GM21786 (cell line): Measurements from ENCODE around the gene SPOCD1.
A peak's percentile ranks its signal among the peaks of the same experiment; 100 is the strongest.

Experiments
- ATAC-seq: cut with Tn5 transposase; IDR thresholded peaks from one replicate; pipeline ENCODE4 v1.9.1; 2021; ENCODE audit not compliant: unreplicated experiment

SPOCD1 gene

DNA sequence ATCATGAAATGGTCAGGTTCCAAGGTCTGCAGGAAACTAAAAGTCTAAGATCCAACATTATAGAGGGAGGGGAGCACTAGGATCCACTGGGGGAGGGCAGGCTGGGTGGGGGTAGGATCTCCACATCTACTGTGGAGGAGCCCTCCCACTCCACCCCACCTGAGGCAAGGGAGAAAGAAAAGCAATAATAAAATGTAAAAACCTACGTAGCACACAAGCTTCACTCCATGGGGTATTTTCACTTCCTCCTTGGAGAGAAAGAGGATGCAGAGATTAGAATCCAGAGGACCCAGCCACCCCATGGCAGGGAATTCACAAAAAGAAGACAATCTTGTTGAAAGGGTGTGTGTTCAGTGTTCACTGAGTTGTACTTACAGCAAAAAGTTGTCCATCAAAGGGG, 14.4 kb downstream of the SPOCD1 start:
- no peak for ATAC-seq

DNA sequence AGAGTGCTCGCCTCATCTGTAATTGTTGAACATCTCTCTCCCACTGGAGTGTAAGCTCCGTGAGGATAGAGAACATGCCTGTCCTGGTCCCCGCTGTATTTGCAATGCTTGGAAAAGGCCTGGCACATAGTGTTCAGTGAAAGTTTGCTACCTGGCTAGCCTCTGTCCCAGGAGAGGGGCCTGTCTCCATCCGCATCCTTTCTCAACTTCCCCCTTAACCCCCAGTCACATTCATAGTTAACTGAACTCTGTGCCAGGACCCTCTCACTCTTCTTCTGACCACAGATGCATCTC, 15.2 kb downstream of the SPOCD1 start:
- no peak for ATAC-seq

DNA sequence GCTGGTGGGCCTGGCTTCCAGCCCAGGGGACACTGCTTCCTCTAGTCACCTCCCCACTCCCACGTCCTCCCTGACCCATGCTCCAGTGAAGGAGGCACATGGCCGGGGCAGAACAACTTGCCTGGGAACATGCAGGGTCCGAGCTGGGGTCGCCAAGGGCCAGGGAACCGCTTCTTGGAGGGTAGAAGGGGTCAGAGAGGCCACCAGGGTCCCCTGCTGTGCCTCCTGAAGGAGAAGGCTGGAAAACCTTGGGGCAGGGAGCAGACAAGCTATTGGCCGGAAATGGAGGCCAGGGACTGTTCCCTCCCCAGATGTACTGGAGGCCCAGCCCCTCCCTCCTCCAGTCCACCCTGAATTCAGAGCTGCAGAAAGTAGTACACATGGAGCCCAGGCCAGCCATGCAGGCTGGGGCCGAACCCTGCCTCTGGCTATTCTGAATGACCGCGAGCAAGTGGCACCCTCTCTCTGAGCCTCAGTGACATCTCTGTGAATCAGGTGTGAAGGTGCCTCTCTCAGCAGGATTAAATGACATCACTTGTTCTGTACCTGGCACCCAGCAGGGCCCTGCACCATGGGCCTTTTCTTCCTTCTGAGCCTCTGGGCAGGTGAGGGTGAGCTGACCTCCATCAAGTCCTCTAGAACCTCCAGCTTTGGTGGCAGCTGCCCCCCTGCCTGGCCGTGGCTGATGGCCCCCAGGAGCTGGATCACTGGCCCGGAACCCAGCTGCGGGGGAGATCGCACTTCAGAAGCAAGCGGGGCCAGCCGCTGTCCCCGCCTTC, 15.7 kb downstream of the SPOCD1 start:
- no peak for ATAC-seq

- no peak for ATAC-seq
Observed at GRCh38 chr1:31799196-31799894, 16.5 kb downstream of the SPOCD1 start.

DNA sequence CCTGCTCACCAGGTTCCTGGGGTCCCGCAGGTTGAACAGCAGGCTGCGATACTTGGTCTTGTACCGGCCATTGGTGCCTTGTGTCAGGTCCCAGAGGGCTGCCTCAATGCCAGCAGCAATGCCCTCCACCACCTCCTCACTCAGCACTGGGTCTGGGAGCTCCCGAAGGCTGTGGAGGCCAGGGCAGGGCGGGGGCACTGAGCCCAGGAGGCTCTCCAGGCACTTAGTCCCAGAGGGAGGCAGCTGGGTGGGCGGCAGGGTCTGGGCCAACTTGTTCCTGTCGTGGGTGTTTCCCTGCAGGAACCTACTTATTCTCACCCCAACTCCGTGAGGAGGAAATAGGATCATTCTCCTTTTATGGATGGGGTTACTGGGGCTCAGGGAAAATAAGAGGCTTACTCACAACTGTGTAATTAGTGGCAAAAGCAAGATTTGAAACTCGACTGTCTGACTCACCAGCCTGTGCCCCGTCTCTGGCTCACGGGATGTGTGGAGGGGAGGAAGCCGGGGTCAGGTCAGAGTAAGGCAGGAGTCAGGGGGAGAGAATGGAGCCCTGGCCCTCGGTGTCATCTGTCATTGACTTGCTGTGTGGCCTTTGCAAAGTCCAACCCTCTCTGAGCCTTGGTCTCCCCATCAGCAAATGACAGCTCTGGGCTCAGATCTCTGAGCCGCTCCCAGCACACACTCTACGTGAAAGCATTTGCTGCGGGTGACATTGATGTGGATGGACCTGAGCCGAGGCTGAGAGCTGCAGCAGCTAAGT, 17.2 kb downstream of the SPOCD1 start:
- no peak for ATAC-seq

- ATAC-seq = no peak
Observed at GRCh38 chr1:31798086-31798432, 17.8 kb downstream of the SPOCD1 start.

DNA sequence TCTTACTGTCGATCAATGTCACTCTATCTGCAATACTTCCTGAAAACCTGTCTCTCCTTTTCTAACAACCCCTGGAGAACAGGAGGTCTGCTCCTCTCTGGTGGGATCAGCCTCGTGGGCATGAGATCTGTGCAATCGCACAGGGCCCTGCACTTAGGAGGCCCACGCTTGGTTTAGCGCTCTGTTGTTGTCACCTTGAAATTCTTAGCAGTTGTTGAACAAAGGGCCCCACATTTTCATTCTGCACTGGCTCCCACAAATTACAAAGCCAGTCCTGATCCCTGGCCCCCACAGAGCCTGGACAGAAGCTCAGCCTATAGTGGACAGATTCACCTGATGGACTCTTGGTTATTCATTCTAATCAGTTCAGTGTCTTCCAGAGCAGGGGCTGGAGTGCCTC, 18.6 kb downstream of the SPOCD1 start:
- ATAC-seq = no peak

GRCh38 chr1:31796707-31797106, 19.1 kb downstream of the SPOCD1 start:
- no peak for ATAC-seq

GRCh38 chr1:31795801-31796621, 19.8 kb downstream of the SPOCD1 start:
- no peak for ATAC-seq

GRCh38 chr1:31795096-31795675, 20.6 kb downstream of the SPOCD1 start:
- ATAC-seq = no peak

GRCh38 chr1:31793586-31794285, 22.1 kb downstream of the SPOCD1 start:
- ATAC-seq = no peak

GRCh38 chr1:31793086-31793485, 22.7 kb downstream of the SPOCD1 start:
- no peak for ATAC-seq

DNA sequence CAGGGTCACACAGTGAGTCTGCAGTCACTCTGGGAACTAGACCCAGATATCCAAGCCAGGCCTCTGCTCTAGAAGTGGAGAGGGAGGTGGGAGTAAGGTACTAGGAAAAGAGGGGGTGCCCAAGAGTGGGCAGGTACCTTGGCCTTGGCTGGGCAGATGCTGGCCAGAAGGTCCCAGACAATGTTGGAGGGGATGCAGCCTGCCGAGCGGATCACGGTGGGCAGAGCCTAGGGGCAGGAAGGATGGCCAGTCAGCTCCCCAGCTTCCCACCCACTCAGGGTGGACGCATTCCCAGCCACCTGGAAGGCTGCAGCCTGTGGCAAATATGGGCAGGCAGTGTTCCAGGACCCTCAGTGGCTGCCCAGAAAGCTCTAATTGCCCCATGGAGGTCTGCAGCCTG, 23.3 kb downstream of the SPOCD1 start:
- no peak for ATAC-seq

GRCh38 chr1:31792116-31792515, 23.7 kb downstream of the SPOCD1 start:
- no peak for ATAC-seq

DNA sequence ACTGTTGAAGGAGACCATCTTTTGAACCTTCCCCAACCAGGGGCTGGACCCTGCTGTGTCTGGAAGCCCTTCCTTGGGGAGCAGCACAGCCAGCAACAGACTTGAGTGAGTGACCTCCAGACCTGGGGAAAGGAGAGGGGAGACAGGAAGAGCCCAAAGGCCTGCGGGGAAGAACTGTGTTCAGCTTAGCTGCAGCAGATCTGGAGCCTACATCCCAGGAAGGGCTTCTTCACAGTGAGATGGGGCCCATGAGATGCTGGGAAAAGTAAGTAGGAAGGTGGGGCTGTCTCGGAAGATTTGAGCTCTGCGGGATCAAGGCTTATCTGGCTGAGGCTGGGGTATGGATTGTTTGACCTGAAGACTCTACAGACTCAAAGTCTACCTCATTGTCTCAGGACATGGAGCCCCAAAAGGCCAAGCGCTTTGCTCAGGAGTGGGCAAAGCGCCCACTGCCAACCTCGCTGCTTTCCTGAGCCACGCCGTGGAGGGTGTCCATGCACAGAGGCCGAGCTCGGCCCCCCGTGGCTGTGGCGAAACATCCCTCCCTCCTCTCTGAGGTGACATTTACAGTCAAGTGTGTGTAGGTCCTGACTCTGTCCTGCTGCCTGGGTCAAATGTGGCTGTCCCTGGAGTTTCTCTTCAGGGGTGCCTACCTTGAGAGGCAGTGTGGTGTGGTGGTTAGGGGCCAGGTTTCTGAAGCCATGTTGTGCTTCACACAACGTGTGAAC, 24.5 kb downstream of the SPOCD1 start:
- ATAC-seq = no peak

GRCh38 chr1:31790641-31791091, 25.2 kb downstream of the SPOCD1 start:
- ATAC-seq = no peak

- ATAC-seq = no peak
Observed at GRCh38 chr1:31790140-31790539, 25.7 kb downstream of the SPOCD1 start.

GRCh38 chr1:31789259-31790065, 26.4 kb downstream of the SPOCD1 start:
- ATAC-seq = peak; percentile 43

DNA sequence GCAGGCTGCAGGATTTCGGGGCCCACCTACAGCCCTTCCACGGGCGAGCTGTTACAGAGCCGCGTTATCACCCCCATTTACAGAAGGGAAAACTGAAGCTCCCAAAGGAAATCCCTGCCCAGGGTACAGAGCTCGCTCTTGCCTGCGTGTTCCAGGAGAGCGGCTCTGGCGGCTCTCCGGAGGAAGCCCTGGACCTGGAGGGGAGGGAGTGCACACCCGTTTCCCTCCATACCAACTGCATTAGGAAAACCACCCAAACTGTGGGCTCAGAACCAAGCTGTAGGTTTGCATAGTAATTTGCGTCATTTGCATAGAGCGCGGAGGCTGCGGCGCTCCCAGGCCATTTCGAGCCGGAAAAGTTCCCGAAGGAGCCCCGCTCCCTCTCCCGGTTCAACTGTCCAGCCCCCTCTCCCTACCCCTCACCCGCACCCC, 27.0 kb downstream of the SPOCD1 start:
- peak; percentile 13 for ATAC-seq
